HPDE6-E6E7 (cell line): Measurements from ENCODE around the gene ZNF629.
A peak's percentile ranks its signal among the peaks of the same experiment; 100 is the strongest.

ENCODE experiments used
- DNase-seq: peaks from one replicate; pipeline ENCODE4 v3.0.0; 2011; ENCODE audit warnings: missing footprints; ENCODE audit errors: extremely low spot score

The ZNF629 gene

GRCh38 chr16:30786115-30786935 is 680 bp downstream of the ZNF629 start:
- DNase-seq = peak; percentile 69

- DNase-seq = no peak
Measured at GRCh38 chr16:30785126-30786106, 1.6 kb downstream of the ZNF629 start.

- DNase-seq = no peak
Measured at GRCh38 chr16:30784215-30784614, 2.8 kb downstream of the ZNF629 start.

- no peak for DNase-seq
Measured at GRCh38 chr16:30783280-30784109, 3.5 kb downstream of the ZNF629 start.

DNA sequence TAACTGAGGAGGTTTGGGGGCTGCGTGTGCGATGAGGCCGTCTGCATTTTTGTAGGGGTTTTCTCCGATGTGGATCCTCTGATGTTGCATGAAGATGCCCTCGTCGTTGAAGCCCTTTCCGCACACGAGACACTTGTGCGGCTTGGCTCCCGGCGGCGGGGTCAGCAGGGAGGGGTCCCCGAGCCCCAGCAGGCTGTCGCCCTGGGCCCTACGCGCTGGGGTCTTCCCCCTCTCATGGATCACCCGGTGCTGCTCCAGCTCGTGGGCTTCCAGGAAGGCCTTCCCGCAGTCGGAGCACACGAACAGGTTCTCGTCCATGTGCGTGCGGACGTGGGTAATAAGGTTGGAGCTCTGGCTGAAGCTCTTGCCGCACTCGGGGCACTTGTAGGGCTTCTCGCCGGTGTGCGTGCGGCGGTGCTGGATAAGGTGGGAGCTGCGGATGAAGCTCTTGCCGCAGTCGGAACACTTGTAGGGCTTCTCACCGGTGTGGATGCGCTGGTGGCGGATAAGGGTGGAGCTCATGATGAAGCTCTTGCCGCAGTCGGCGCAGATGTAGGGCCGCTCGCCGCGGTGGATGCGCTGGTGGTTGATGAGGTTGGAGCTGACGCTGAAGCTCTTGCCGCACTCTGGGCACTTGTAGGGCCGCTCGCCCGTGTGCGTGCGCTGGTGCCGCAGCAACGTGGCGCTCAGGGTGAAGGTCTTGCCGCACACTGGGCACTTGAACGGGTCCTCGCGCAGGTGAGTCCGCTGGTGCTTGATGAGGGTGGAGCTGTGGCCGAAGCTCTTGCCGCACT is 4.3 kb downstream of the ZNF629 start:
- no peak for DNase-seq

DNA sequence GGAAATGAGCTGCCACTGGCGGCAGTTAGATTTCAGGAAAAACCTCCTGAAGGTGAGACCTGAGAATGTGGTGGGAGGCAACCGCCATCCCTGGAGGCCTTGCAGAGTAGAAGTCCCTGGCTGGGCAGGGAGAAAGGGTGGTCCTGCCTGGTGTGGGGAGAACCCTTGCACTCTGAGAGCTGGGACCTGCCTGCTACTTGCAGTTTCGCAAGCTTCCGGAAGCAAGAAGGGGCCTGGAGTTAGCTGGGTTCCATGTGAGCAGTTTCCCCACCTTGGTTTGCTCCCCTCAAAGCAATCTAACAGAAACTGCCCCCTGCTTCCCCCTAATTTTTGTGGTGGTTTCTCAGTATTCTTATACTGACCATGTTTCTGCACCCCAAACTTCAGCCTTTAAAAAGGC is 6.5 kb downstream of the ZNF629 start:
- DNase-seq = no peak

DNA sequence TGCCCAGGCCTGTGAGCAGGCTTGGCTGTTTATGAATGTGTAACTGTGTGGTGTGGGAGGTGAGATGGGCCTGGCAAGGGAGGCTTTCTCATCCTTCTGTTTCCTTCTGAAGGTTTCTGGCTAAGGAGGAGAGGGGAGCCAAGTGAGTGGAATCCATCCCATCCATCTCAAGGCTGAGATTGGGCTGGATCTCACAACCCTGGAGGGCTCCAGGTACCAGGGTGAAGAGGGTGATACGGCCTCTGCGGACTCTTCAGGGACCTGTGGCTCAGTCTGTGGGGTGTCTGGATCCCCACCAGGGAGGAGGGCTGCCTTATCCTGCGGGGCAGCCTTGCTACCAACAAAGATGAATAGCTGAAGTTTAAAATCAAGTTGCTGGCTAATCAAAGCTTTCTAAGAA is 7.0 kb downstream of the ZNF629 start:
- DNase-seq = no peak

GRCh38 chr16:30779596-30779995 is 7.4 kb downstream of the ZNF629 start:
- no peak for DNase-seq

GRCh38 chr16:30778549-30779244 is 8.3 kb downstream of the ZNF629 start:
- DNase-seq = no peak

- no peak for DNase-seq
Measured at GRCh38 chr16:30777591-30778297, 9.3 kb downstream of the ZNF629 start.

- DNase-seq = peak; percentile 91
Measured at GRCh38 chr16:30775392-30776188, 11.4 kb downstream of the ZNF629 start.

GRCh38 chr16:30775131-30775391 is 11.9 kb downstream of the ZNF629 start:
- DNase-seq = no peak

GRCh38 chr16:30774367-30775130 is 12.5 kb downstream of the ZNF629 start:
- no peak for DNase-seq

DNA sequence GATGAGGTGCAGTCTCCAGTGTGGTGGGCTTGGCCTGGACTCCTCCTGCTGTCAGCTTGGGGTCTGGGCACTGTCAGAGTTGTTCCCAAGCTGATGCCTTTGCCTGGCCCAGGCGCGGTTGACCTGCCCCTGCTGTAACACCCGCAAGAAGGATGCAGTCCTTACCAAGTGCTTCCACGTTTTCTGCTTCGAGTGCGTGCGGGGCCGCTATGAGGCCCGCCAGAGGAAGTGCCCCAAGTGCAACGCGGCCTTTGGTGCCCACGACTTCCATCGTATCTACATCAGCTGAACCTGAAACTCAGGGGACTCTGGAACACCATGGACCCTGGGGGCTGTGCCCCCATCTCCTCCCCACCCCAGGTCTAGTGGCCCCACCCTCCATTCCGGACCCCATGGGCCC is 13.2 kb downstream of the ZNF629 start:
- DNase-seq = no peak

GRCh38 chr16:30771726-30772125 is 15.3 kb downstream of the ZNF629 start:
- peak; percentile 60 for DNase-seq

DNA sequence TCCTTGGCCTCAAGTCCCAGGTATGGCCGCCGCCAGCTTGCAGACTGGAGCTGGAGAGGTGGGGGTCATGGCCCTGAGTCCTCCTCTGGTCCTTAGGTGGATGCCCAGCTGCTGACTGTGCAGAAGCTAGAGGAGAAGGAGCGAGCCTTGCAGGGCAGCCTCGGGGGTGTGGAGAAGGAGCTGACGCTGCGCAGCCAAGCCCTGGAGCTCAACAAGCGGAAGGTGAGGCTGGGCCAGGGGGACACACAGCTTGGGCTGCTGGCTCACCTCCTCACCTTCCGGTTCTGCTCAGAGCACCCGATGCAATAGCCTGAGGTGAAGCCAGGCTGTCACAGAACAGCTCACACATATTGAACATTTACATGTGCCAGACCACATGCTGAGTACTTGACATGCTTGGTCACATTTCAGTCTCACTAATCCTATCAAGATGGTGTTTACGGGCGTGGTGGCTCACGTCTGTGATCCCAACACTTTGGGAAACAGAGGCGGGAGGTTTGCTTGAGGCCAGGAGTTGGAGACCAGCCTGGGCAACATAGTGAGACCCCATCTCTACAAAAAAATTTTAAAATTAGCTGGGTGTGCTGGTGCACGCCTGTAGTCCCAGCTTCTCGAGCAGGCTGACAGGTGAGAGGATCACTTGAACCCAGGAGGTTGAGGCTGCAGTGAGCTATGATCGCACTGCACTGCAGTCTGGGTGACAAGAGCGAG is 17.5 kb downstream of the ZNF629 start:
- no peak for DNase-seq

DNA sequence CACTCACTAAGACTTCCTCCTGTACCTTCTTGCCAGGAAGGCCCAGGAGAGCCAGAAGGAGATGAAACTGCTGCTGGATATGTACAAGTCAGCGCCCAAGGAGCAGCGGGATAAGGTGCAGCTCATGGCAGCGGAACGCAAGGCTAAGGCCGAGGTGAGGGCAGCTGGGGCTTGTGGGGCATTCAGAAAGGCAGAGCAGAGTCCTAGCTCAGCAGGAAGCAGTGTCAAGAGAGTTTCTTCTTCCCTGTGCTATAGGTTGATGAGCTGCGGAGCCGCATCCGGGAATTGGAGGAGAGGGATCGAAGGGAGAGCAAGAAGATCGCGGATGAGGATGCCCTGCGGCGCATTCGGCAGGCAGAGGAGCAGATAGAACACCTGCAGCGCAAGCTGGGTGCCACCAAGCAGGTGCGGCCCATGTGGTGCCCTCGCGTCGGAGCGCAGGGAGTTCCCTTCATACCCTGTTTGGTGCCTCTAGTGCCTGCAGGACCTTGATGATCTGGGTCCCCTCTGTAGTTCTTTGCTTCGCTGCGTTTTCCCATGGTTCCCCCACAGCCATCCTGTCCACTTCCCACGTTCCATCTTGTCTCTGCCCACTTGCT is 18.3 kb downstream of the ZNF629 start:
- DNase-seq = no peak
